ENCODE results near the gene SIGLEC15.
"Not testable (repeated sequence)": the region's sequence is repeated elsewhere in the genome, so short reads cannot be mapped to it uniquely, and the experiment has no call there.

The SIGLEC15 gene

DNA sequence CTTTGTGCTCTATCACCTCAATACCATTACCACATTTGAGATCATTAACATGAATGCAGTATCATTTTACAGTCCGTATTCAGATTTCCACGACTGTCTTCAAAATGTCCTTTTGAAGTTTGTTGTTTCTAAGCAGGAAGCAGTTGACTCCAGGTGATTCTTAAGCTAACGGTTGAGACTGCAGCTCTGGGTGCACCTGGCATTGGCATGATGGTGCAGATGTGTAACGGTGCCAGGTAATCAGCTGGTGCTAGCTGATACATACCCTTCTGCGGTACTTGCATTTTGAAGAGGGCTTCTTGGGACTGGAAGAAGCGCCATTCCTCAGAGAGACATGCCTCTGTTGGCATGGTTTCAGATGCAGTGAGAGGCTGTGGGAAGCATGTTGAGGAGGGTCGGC, 19.5 kb downstream of the SIGLEC15 start:
- no peaks in the 10 kb centered on the region for H3K79me2 ChIP-seq (ENCODE audit: control insufficient read depth, insufficient read depth, low read length, unreplicated experiment)
- H2AFZ ChIP-seq (ENCODE audit: low read length, unreplicated experiment) = no peak overlapping the region
- no peak overlapping the region for H3K27ac ChIP-seq (ENCODE audit: low read depth, low read length)

GRCh38 chr18:45845410-45845809, 19.9 kb downstream of the SIGLEC15 start:
- Histone ChIP-seq H3K36me3 (ENCODE audit: insufficient read depth, low read length) (peaks cover 5% of the 10 kb centered on the region; the same call in 1 of the 2 replicates), H3K79me2 (ENCODE audit: control insufficient read depth, insufficient read depth, low read length, unreplicated experiment) (no peaks in the 10 kb centered on the region), H2AFZ (ENCODE audit: low read length, unreplicated experiment) (no peak overlapping the region), H3K27ac (ENCODE audit: low read depth, low read length) (no peak overlapping the region), H3K27me3 (ENCODE audit: insufficient read depth, low read length) (no peaks in the 10 kb centered on the region), H3K4me3 (ENCODE audit: low read depth, low read length) (no peak overlapping the region), H3K4me1 (ENCODE audit: control insufficient read depth, insufficient read depth, low read length, unreplicated experiment) (no peaks in the 10 kb centered on the region)

More for the DNA sequence above, 19.5 kb downstream of the SIGLEC15 start:
- Histone ChIP-seq H3K4me1 (ENCODE audit: control insufficient read depth, insufficient read depth, low read length, unreplicated experiment) (no peaks in the 10 kb centered on the region), H3K36me3 (ENCODE audit: insufficient read depth, low read length) (peaks cover 5% of the 10 kb centered on the region; the same call in 1 of the 2 replicates), H3K4me3 (ENCODE audit: low read depth, low read length) (no peak overlapping the region), H3K27me3 (ENCODE audit: insufficient read depth, low read length) (no peaks in the 10 kb centered on the region)

DNA sequence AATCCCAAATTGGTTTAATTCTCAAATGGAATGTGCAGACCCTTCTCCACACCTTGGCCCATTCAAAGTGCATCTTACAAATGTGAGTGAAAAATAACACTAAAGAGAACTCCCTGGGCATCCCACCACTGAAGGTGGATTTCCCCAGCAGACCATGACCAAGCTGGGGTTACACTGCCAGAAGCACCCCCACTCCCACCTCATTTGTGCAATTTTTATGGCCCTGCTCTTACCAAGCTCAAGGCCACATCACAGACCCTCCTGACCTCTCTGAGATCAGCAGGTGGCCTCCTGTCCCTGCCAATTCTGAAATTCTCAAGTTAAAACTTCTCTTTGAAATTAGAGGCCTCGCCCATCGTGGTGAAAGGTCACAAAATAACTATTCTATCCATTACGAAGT, 21.6 kb downstream of the SIGLEC15 start:
- Histone ChIP-seq H3K79me2 (ENCODE audit: control insufficient read depth, insufficient read depth, low read length, unreplicated experiment) (no peaks in the 10 kb centered on the region), H2AFZ (ENCODE audit: low read length, unreplicated experiment) (no peak overlapping the region), H3K27me3 (ENCODE audit: insufficient read depth, low read length) (no peaks in the 10 kb centered on the region), H3K36me3 (ENCODE audit: insufficient read depth, low read length) (peaks cover 12% of the 10 kb centered on the region; the same call in 1 of the 2 replicates), H3K27ac (ENCODE audit: low read depth, low read length) (no peak overlapping the region), H3K4me3 (ENCODE audit: low read depth, low read length) (no peak overlapping the region), H3K4me1 (ENCODE audit: control insufficient read depth, insufficient read depth, low read length, unreplicated experiment) (no peaks in the 10 kb centered on the region)

GRCh38 chr18:45848643-45849042, 23.2 kb downstream of the SIGLEC15 start:
- not testable (repeated sequence) for H2AFZ ChIP-seq (ENCODE audit: low read length, unreplicated experiment); H3K27me3 ChIP-seq (ENCODE audit: insufficient read depth, low read length); H3K79me2 ChIP-seq (ENCODE audit: control insufficient read depth, insufficient read depth, low read length, unreplicated experiment); H3K4me1 ChIP-seq (ENCODE audit: control insufficient read depth, insufficient read depth, low read length, unreplicated experiment); H3K27ac ChIP-seq (ENCODE audit: low read depth, low read length); H3K4me3 ChIP-seq (ENCODE audit: low read depth, low read length)
- peaks cover 20% of the 10 kb centered on the region; the same call in 1 of the 2 replicates for H3K36me3 ChIP-seq (ENCODE audit: insufficient read depth, low read length)

DNA sequence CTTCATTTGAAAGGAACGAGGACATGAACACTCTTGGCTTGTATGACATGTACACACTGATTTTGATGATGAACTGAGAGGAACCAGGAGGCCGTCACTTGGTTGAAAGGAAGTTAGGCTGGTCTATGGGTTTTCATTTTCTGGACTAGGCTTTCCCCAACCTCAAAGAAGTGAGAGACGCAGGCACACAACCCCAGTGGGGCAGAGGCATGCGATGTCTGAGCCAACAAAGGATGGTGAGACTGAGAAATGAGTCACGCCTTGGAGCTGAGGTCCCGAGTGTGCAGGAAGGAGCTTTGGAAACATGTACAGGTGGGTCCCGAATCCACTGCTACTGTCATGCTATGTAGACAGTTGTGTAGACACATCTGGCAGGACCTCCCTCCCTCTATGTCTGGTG, 24.1 kb downstream of the SIGLEC15 start:
- Histone ChIP-seq H3K36me3 (ENCODE audit: insufficient read depth, low read length) (peaks cover 20% of the 10 kb centered on the region; the same call in 1 of the 2 replicates), H3K27ac (ENCODE audit: low read depth, low read length) (no peak overlapping the region), H3K79me2 (ENCODE audit: control insufficient read depth, insufficient read depth, low read length, unreplicated experiment) (no peaks in the 10 kb centered on the region), H3K4me3 (ENCODE audit: low read depth, low read length) (no peak overlapping the region), H3K27me3 (ENCODE audit: insufficient read depth, low read length) (no peaks in the 10 kb centered on the region), H3K4me1 (ENCODE audit: control insufficient read depth, insufficient read depth, low read length, unreplicated experiment) (no peaks in the 10 kb centered on the region), H2AFZ (ENCODE audit: low read length, unreplicated experiment) (no peak overlapping the region)

GRCh38 chr18:45850021-45850420, 24.5 kb downstream of the SIGLEC15 start:
- Histone ChIP-seq H3K4me1 (ENCODE audit: control insufficient read depth, insufficient read depth, low read length, unreplicated experiment) (no peaks in the 10 kb centered on the region), H3K79me2 (ENCODE audit: control insufficient read depth, insufficient read depth, low read length, unreplicated experiment) (no peaks in the 10 kb centered on the region), H3K27ac (ENCODE audit: low read depth, low read length) (no peak overlapping the region), H2AFZ (ENCODE audit: low read length, unreplicated experiment) (no peak overlapping the region), H3K36me3 (ENCODE audit: insufficient read depth, low read length) (peaks cover 24% of the 10 kb centered on the region; the same call in 1 of the 2 replicates), H3K27me3 (ENCODE audit: insufficient read depth, low read length) (no peaks in the 10 kb centered on the region), H3K4me3 (ENCODE audit: low read depth, low read length) (no peak overlapping the region)

- no peak overlapping the region for H3K27ac ChIP-seq (ENCODE audit: low read depth, low read length)
- no peak overlapping the region for H3K4me3 ChIP-seq (ENCODE audit: low read depth, low read length)
- no peaks in the 10 kb centered on the region for H3K4me1 ChIP-seq (ENCODE audit: control insufficient read depth, insufficient read depth, low read length, unreplicated experiment)
- H3K36me3 ChIP-seq (ENCODE audit: insufficient read depth, low read length) = peaks cover 37% of the 10 kb centered on the region
- H2AFZ ChIP-seq (ENCODE audit: low read length, unreplicated experiment) = no peak overlapping the region
- H3K79me2 ChIP-seq (ENCODE audit: control insufficient read depth, insufficient read depth, low read length, unreplicated experiment) = no peaks in the 10 kb centered on the region
- no peaks in the 10 kb centered on the region for H3K27me3 ChIP-seq (ENCODE audit: insufficient read depth, low read length)
Observed at GRCh38 chr18:45851161-45851925, 25.9 kb downstream of the SIGLEC15 start.

DNA sequence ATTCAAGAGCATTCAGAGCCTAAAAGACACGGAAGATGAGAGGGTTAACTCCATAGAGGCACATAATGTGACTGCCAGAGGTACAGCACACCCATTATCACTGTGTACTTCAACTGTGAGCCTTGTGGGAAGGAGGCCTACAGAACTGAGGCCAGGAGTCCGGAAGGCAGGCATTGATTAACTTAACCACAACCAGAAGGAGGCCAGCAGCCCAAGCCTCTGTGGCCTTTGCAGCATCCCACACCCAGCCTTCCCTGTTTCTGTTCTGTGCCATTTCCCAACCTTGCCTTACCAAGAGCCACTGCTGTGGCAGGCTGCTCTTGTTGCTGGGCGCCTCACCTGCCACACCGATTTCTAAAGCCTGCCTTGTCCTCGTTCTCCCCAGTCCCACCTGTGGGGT, 27.2 kb downstream of the SIGLEC15 start:
- Histone ChIP-seq H3K27me3 (ENCODE audit: insufficient read depth, low read length) (no peaks in the 10 kb centered on the region), H3K4me1 (ENCODE audit: control insufficient read depth, insufficient read depth, low read length, unreplicated experiment) (no peaks in the 10 kb centered on the region), H3K27ac (ENCODE audit: low read depth, low read length) (no peak overlapping the region), H3K4me3 (ENCODE audit: low read depth, low read length) (no peak overlapping the region), H2AFZ (ENCODE audit: low read length, unreplicated experiment) (no peak overlapping the region), H3K36me3 (ENCODE audit: insufficient read depth, low read length) (peaks cover 44% of the 10 kb centered on the region), H3K79me2 (ENCODE audit: control insufficient read depth, insufficient read depth, low read length, unreplicated experiment) (no peaks in the 10 kb centered on the region)

GRCh38 chr18:45854036-45854586, 28.6 kb downstream of the SIGLEC15 start:
- H3K27me3 ChIP-seq (ENCODE audit: insufficient read depth, low read length) = no peaks in the 10 kb centered on the region
- H3K79me2 ChIP-seq (ENCODE audit: control insufficient read depth, insufficient read depth, low read length, unreplicated experiment) = no peaks in the 10 kb centered on the region
- no peak overlapping the region for H2AFZ ChIP-seq (ENCODE audit: low read length, unreplicated experiment)
- H3K4me1 ChIP-seq (ENCODE audit: control insufficient read depth, insufficient read depth, low read length, unreplicated experiment) = no peaks in the 10 kb centered on the region
- H3K4me3 ChIP-seq (ENCODE audit: low read depth, low read length) = no peak overlapping the region
- H3K36me3 ChIP-seq (ENCODE audit: insufficient read depth, low read length) = peaks cover 57% of the 10 kb centered on the region
- H3K27ac ChIP-seq (ENCODE audit: low read depth, low read length) = no peak overlapping the region

- Histone ChIP-seq H3K79me2 (ENCODE audit: control insufficient read depth, insufficient read depth, low read length, unreplicated experiment) (no peaks in the 10 kb centered on the region), H3K36me3 (ENCODE audit: insufficient read depth, low read length) (peaks cover 66% of the 10 kb centered on the region), H3K27ac (ENCODE audit: low read depth, low read length) (no peak overlapping the region), H3K4me1 (ENCODE audit: control insufficient read depth, insufficient read depth, low read length, unreplicated experiment) (no peaks in the 10 kb centered on the region), H2AFZ (ENCODE audit: low read length, unreplicated experiment) (no peak overlapping the region), H3K27me3 (ENCODE audit: insufficient read depth, low read length) (no peaks in the 10 kb centered on the region), H3K4me3 (ENCODE audit: low read depth, low read length) (no peak overlapping the region)
Observed at GRCh38 chr18:45856531-45856930, 31.1 kb downstream of the SIGLEC15 start.

DNA sequence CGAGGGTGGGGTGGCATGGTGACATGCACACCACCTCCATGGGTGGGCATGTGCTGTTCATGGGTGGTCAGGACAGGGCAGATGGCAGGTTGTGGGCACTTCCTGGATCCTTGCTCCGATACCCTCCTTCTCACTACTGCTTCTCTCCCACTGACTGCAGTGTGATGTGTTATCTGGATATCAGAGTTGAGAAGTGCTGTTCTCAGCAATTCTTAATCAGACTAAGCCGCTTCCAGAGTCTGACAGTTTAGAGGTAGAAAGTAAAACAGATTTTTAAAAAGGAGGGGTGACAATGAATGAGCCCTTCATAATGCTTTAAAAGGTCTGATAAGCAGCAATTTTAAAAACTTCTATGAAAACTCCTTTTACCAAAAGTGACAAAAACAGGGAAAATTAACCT, 33.9 kb downstream of the SIGLEC15 start:
- no peaks in the 10 kb centered on the region for H3K79me2 ChIP-seq (ENCODE audit: control insufficient read depth, insufficient read depth, low read length, unreplicated experiment)
- peaks cover 80% of the 10 kb centered on the region for H3K36me3 ChIP-seq (ENCODE audit: insufficient read depth, low read length)
- no peak overlapping the region for H3K4me3 ChIP-seq (ENCODE audit: low read depth, low read length)
- H3K27ac ChIP-seq (ENCODE audit: low read depth, low read length) = no peak overlapping the region
- H3K27me3 ChIP-seq (ENCODE audit: insufficient read depth, low read length) = no peaks in the 10 kb centered on the region
- no peaks in the 10 kb centered on the region for H3K4me1 ChIP-seq (ENCODE audit: control insufficient read depth, insufficient read depth, low read length, unreplicated experiment)
- no peak overlapping the region for H2AFZ ChIP-seq (ENCODE audit: low read length, unreplicated experiment)

All from ACC112 (cell line).